GM21786 (cell line): ENCODE results near the gene PPP2R2C.

Experiments
- ATAC-seq: cut with Tn5 transposase; IDR thresholded peaks from one replicate; pipeline ENCODE4 v1.9.1; 2021; ENCODE audit not compliant: unreplicated experiment

The PPP2R2C gene

GRCh38 chr4:6383929-6384328 is 88.5 kb downstream of the PPP2R2C start:
- ATAC-seq = no peak

- ATAC-seq = no peak
Measured at GRCh38 chr4:6383009-6383404, 89.4 kb downstream of the PPP2R2C start.

- ATAC-seq = no peak
Measured at GRCh38 chr4:6381571-6382123, 90.8 kb downstream of the PPP2R2C start.

GRCh38 chr4:6380746-6381410 is 91.5 kb downstream of the PPP2R2C start:
- ATAC-seq = no peak

- no peak for ATAC-seq
Measured at GRCh38 chr4:6379767-6380745, 92.4 kb downstream of the PPP2R2C start.

GRCh38 chr4:6378493-6379445 is 93.6 kb downstream of the PPP2R2C start:
- no peak for ATAC-seq

- no peak for ATAC-seq
Measured at GRCh38 chr4:6377626-6378492, 94.6 kb downstream of the PPP2R2C start.

GRCh38 chr4:6375620-6376295 is 96.7 kb downstream of the PPP2R2C start:
- no peak for ATAC-seq

- ATAC-seq = no peak
Measured at GRCh38 chr4:6374575-6374974, 97.8 kb downstream of the PPP2R2C start.

GRCh38 chr4:6373541-6374410 is 98.6 kb downstream of the PPP2R2C start:
- ATAC-seq = no peak

GRCh38 chr4:6372649-6373525 is 99.5 kb downstream of the PPP2R2C start:
- no peak for ATAC-seq

GRCh38 chr4:6371812-6372211 is 100.6 kb downstream of the PPP2R2C start:
- no peak for ATAC-seq

- ATAC-seq = no peak
Measured at GRCh38 chr4:6371271-6371670, 101.1 kb downstream of the PPP2R2C start.

GRCh38 chr4:6369924-6370645 is 102.3 kb downstream of the PPP2R2C start:
- ATAC-seq = no peak

GRCh38 chr4:6369511-6369910 is 102.9 kb downstream of the PPP2R2C start:
- ATAC-seq = no peak

- ATAC-seq = no peak
Measured at GRCh38 chr4:6369035-6369434, 103.4 kb downstream of the PPP2R2C start.

GRCh38 chr4:6368601-6369000 is 103.8 kb downstream of the PPP2R2C start:
- ATAC-seq = no peak
